ENCODE results near the gene PSMD3.

- TF ChIP-seq CTCF (IDR thresholded peaks at IDR 0.05), result no peak
- no peak for TF ChIP-seq POLR2A (IDR thresholded peaks at IDR 0.05)
Observed at GRCh38 chr17:40027614-40028012, 47.0 kb downstream of the PSMD3 start.

Measured in esophagus squamous epithelium (tissue), 4 donors.